Urothelium cell line (cell line): ENCODE results near the gene PTK7.
A peak's percentile ranks its signal among the peaks of the same experiment; 100 is the strongest.
"Not testable (repeated sequence)": the region's sequence is repeated elsewhere in the genome, so short reads cannot be mapped to it uniquely, and the experiment has no call there.

ENCODE experiments used
- DNase-seq: peaks from one replicate; pipeline ENCODE4 v3.0.0; 2011; ENCODE audit warnings: low spot score, mixed read lengths
- FAIRE-seq: peaks from 2 replicates; lab custom pipeline; 2011; peaks lifted over from hg19 to GRCh38; lab: Jason Lieb, UNC

PTK7 gene

GRCh38 chr6:43075670-43076463 is at the start of gene PTK7:
Gene PTK7, plus strand, starts transcription at chr6:43076314. Its CDS starts 175 bp downstream, at chr6:43076489.
- peak; percentile 88 for DNase-seq
- FAIRE-seq, result no peak

- DNase-seq (no peak), FAIRE-seq (no peak)
These were observed 49.7 kb upstream of the PTK7 start for GRCh38 chr6:43026365-43026764.

- FAIRE-seq (no peak), DNase-seq (no peak)
These were observed 47.0 kb upstream of the PTK7 start for GRCh38 chr6:43029120-43029519.

- FAIRE-seq (no peak), DNase-seq (no peak)
These were observed 43.8 kb upstream of the PTK7 start for GRCh38 chr6:43032326-43032725.

- no peak for DNase-seq
- no peak for FAIRE-seq
These were observed 42.5 kb upstream of the PTK7 start for GRCh38 chr6:43033496-43034189.

- FAIRE-seq, result no peak
- no peak for DNase-seq
These were observed 42.0 kb upstream of the PTK7 start for GRCh38 chr6:43034190-43034525.

- FAIRE-seq (no peak), DNase-seq (no peak)
These were observed 40.5 kb upstream of the PTK7 start for GRCh38 chr6:43035495-43036194.

GRCh38 chr6:43036712-43037111 is 39.4 kb upstream of the PTK7 start:
- DNase-seq, result no peak
- FAIRE-seq, result no peak

GRCh38 chr6:43037197-43037596 is 38.9 kb upstream of the PTK7 start:
- DNase-seq, result no peak
- FAIRE-seq, result no peak

GRCh38 chr6:43037706-43038105 is 38.4 kb upstream of the PTK7 start:
- no peak for FAIRE-seq
- DNase-seq, result no peak

- no peak for DNase-seq
- no peak for FAIRE-seq
These were observed 37.4 kb upstream of the PTK7 start for GRCh38 chr6:43038727-43039126.

GRCh38 chr6:43040542-43041257 is 35.4 kb upstream of the PTK7 start:
- DNase-seq (no peak), FAIRE-seq (no peak)

GRCh38 chr6:43041475-43041874 is 34.6 kb upstream of the PTK7 start:
- not testable (repeated sequence) for DNase-seq, FAIRE-seq

- DNase-seq (no peak), FAIRE-seq (no peak)
These were observed 32.8 kb upstream of the PTK7 start for GRCh38 chr6:43043310-43043709.

- DNase-seq (no peak), FAIRE-seq (no peak)
These were observed 30.7 kb upstream of the PTK7 start for GRCh38 chr6:43045371-43045930.

GRCh38 chr6:43047998-43048397 is 28.1 kb upstream of the PTK7 start:
- DNase-seq (no peak), FAIRE-seq (no peak)

GRCh38 chr6:43050981-43051380 is 25.1 kb upstream of the PTK7 start:
- no peak for FAIRE-seq
- DNase-seq, result no peak

- DNase-seq (no peak), FAIRE-seq (no peak)
These were observed 23.8 kb upstream of the PTK7 start for GRCh38 chr6:43052225-43052841.

GRCh38 chr6:43052842-43053544 is 23.1 kb upstream of the PTK7 start:
- FAIRE-seq (no peak), DNase-seq (peak; percentile 15)
